Skin epidermis (tissue), 12 donors: ENCODE data around the gene DIP2C.
"Not testable (repeated sequence)": the region's sequence is repeated elsewhere in the genome, so short reads cannot be mapped to it uniquely, and the experiment has no call there.

Experiments
- H3K27ac ChIP-seq, 21 experiments: fragments of 200-600 bp; sonication (generic) in 11 of 21; one replicate each; pipeline ENCODE4 v1.5.0; 2020; ENCODE audit warnings: mild to moderate bottlenecking in 3 of 21, inconsistent platforms in 2 of 21, moderate library complexity in 2 of 21
- H3K4me3 ChIP-seq, 7 experiments: fragments of 200-600 bp; sonication (generic) in 2 of 7; one replicate each; pipeline ENCODE4 v1.5.0; 2020; ENCODE audit warnings: inconsistent platforms in 2 of 7, mild to moderate bottlenecking in 2 of 7, moderate library complexity in 1 of 7

DIP2C gene

GRCh38 chr10:649445-649797 lies 40.0 kb downstream of the DIP2C start:
- Histone ChIP-seq H3K27ac (no peak overlapping the region), H3K4me3 (no peak overlapping the region)

GRCh38 chr10:647019-647418 lies 42.4 kb downstream of the DIP2C start:
- H3K27ac ChIP-seq, H3K4me3 ChIP-seq: not testable (repeated sequence)

- Histone ChIP-seq H3K4me3 (no peak overlapping the region), H3K27ac (no peak overlapping the region)
Observed at GRCh38 chr10:646118-646524, 43.3 kb downstream of the DIP2C start.

DNA sequence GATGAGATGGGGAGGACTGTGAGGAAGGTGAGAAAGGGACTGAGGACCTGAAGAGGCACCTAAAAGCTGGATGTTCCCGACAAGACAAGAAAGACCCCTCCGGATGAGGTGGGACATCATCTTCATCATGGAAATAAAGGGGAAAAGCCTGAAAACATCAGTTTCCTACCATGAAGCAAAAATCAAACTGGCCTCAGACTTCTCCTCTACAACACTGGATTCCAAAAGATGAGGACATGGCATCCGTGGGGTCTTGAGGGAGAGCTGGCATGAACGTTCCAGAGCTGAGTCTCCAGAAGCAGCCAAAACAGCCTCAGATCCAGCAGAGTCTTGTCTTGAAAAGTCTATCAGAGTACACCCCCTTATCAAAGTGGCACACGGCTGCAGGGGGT lies 44.5 kb downstream of the DIP2C start:
- H3K4me3 ChIP-seq, result no peak overlapping the region
- H3K27ac ChIP-seq, result no peak overlapping the region

- Histone ChIP-seq H3K4me3 (no peak overlapping the region), H3K27ac (no peak overlapping the region)
Observed at GRCh38 chr10:644076-644942, 45.2 kb downstream of the DIP2C start.

DNA sequence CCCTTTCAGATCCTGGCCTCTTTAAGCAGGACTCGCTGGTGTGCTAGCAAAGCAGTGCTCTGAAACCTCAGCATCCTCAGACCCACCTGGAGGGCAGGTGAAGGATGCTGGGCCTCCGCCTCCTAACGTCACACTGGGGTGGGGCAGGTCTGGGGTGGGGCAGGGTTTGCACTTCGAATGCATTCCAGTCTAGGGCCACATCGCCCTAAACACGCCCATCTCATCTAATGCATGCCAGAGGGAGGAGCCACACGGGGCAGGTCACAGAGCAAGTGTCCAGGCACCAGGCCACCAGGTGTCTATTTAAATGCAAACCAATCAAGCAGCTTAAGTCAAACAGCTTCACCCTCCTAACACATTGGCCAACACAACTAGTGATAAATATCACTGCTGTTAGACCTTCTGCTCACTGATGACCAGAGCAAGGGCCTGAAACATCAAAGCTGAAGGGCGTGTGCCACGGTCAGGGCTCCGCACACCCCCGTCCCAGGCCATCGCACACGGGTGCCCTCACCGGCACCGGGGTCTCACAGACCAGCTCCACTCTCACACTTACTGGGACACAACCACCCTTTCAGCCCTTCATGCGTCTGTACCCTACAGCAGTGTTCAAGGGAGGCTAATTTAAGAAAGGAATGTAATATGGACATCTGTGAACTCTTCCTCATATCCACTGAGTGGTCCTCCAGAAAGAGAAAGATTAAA lies 47.1 kb downstream of the DIP2C start:
- Histone ChIP-seq H3K27ac (no peak overlapping the region), H3K4me3 (no peak overlapping the region)

DNA sequence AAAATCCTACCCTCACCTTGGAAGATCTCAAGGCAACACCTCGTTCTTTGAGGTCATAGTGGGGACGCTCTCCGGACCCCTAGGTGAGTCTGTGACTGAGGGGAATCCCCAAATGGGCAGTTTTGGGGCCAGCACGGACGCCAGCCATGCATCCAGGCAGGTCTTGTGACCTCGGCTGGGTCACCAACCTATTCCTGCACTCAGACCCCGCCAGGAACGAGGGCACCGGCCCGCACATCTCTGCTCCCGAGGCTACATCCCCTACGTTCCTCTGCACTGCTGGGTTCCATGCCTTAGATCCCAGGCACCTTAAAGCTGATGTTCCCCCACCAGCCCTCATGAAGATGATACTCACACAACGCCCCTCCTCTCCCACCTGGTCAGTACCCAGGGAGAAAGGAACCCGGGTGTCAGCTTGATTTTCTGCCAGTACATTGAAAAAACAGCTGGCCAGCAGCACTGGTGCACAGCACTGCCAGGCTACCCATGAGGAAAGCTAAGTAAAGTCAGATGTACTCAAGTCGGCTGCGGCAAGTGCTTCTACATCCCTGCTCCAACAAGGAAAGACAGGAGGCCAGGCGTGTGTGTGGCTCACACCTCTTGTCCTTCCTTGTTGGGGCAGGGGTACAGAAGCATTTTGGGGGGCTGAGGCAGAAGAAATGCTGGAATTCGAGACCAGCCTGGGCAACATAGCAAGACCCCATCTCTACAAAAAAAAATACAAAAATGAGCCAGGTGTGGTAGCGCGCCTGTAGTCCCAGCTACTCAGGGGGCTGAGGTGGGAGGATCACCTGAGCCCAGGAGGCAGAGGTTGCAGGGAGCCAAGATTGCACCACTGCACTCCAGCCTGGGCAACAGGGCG lies 48.1 kb downstream of the DIP2C start:
- H3K27ac ChIP-seq, result no peak overlapping the region
- no peak overlapping the region for H3K4me3 ChIP-seq

DNA sequence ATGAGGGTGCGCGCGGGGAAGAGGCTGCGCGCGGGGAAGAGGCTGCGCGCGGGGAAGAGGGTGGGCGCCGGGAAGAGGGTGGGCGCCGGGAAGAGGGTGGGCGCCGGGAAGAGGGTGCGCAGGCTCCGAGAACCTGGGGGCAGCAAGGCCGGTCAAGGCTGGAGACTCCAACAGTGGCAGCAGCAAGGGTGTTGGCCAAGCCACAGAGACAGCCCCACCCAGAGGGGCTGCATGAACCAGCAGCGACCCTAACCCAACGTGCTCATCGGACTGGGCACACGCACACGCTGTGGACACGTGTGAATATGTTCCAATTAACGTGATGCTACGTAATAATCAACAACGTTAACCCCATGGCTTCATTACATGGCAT lies 48.8 kb downstream of the DIP2C start:
- Histone ChIP-seq H3K4me3 (no peak overlapping the region), H3K27ac (no peak overlapping the region)

GRCh38 chr10:639751-640672 lies 49.5 kb downstream of the DIP2C start:
- Histone ChIP-seq H3K4me3 (no peak overlapping the region), H3K27ac (no peak overlapping the region)

GRCh38 chr10:639001-639750 lies 50.3 kb downstream of the DIP2C start:
- Histone ChIP-seq H3K27ac (no peak overlapping the region), H3K4me3 (no peak overlapping the region)

GRCh38 chr10:637771-638195 lies 51.7 kb downstream of the DIP2C start:
- no peak overlapping the region for H3K4me3 ChIP-seq
- no peak overlapping the region for H3K27ac ChIP-seq

DNA sequence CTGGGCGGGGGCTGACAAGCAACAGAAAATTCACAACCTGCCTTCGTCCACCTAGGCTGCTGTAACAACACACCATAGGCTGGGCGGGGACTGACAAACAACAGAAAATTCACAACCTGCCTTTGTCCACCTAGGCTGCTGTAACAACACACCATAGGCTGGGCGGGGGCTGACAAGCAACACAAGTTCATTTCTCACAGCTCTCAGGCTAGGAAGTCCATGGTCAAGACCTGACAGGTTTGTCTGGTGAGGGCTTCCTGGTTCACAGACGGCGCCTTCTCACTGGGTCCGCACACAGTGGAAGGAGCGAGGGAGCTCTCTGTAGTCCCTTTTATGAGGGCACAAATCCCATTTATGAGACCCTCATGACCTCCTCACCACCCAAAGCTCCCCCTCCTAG lies 52.2 kb downstream of the DIP2C start:
- Histone ChIP-seq H3K4me3 (no peak overlapping the region), H3K27ac (no peak overlapping the region)

DNA sequence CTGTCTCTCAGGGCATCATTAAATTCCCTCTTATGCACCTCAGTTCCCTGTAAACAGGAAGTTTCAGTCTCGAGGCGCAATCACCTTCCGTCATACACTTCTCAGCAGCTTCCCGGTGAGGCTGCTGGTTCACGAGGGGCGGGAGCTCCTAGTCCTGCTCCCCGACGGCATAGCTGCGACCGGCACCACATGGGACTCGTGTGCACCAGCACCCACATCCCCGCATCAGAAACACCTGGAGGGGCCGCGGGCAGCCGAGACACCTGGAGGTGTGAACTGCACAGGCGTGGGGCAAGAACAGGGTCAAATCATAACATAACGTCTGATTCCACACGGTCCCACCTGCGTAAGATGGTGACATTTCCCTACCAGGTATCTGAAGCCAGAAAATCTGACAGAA lies 52.7 kb downstream of the DIP2C start:
- H3K4me3 ChIP-seq, result no peak overlapping the region
- no peak overlapping the region for H3K27ac ChIP-seq

- Histone ChIP-seq H3K27ac (no peak overlapping the region), H3K4me3 (no peak overlapping the region)
Observed at GRCh38 chr10:636016-636730, 53.3 kb downstream of the DIP2C start.

GRCh38 chr10:635088-635861 lies 54.2 kb downstream of the DIP2C start:
- no peak overlapping the region for H3K27ac ChIP-seq
- H3K4me3 ChIP-seq, result no peak overlapping the region

- H3K27ac ChIP-seq, result no peak overlapping the region
Observed at GRCh38 chr10:634256-634655, 55.2 kb downstream of the DIP2C start.

More at GRCh38 chr10:634256-634655, 55.2 kb downstream of the DIP2C start:
- H3K4me3 ChIP-seq, result no peak overlapping the region
